Activated naive CD4-positive, alpha-beta T cell treated with anti-CD3 and anti-CD28 coated beads, Interleukin-2, amount 10 ng/mL, durations not matched to agents 7 days and 5 days (primary cell): ENCODE results near the gene DOK3.

Experiments used
- CTCF ChIA-PET: fragments of 350-600 bp; sonication (Branson Sonifier 250); formaldehyde crosslinking; loops from one replicate; lab custom pipeline; 2021; ENCODE audit warnings: antibody characterized with exemption; lab: Charles Lee
- DNase-seq: peaks from one replicate; pipeline ENCODE4 v3.0.0-alpha.2; 2020
- H3K27ac Mint-ChIP-seq: one replicate; pipeline ENCODE4 v1.8.0; 2021; ENCODE audit warnings: mild to moderate bottlenecking, moderate library complexity, mixed read lengths
- H3K27me3 Mint-ChIP-seq: one replicate; pipeline ENCODE4 v1.8.0; 2021; ENCODE audit warnings: mild to moderate bottlenecking, mixed read lengths
- H3K36me3 Mint-ChIP-seq: one replicate; pipeline ENCODE4 v1.8.0; 2021; ENCODE audit warnings: mixed read lengths
- H3K4me1 Mint-ChIP-seq: one replicate; pipeline ENCODE4 v1.8.0; 2021; ENCODE audit warnings: mixed read lengths
- H3K4me3 Mint-ChIP-seq: one replicate; pipeline ENCODE4 v1.8.0; 2021; ENCODE audit warnings: mild to moderate bottlenecking, moderate library complexity, mixed read lengths
- H3K9me3 Mint-ChIP-seq: one replicate; pipeline ENCODE4 v1.8.0; 2021; ENCODE audit warnings: mixed read lengths

Gene DOK3

DNA sequence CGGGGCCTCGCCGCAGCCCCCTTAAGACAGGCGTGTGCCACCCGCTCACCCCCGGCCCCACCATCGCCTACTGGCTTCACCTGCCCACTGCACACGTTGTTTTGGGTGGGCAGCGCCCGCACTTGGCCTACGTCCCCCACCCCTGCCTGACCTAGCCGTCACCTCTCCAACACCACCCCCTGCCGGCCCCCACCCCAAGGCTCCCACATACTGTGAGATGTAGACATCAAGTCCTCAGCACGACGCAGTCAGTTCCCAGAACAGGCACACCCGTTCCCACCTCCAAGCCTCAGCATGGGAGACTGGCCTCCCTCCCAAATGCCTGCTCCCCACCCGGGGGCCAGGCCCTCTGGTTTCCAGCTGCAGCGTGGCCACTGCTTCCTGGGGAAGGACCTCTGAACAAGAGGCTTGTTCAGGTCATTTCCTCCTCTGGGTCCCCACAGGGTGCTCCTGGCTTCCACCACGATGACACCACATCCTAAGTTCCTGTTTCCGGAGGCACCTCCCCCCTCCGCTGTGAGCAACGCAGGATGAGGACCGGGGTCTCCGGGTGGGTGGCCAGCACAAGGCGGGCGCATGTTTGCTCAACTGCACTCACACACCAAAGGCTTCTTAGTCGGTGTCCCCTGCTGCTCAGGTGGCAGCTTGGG is 47.5 kb downstream of the DOK3 start:
- CTCF ChIA-PET, result interaction anchor here (1.3 to 4.3 kb wide), 4 partner anchors 58 to 349 kb away, joined by 3 to 21 read pairs (median 7); no protein-coding TSS in a partner anchor
- H3K4me3 Mint-ChIP-seq, result no peak overlapping the region

DNA sequence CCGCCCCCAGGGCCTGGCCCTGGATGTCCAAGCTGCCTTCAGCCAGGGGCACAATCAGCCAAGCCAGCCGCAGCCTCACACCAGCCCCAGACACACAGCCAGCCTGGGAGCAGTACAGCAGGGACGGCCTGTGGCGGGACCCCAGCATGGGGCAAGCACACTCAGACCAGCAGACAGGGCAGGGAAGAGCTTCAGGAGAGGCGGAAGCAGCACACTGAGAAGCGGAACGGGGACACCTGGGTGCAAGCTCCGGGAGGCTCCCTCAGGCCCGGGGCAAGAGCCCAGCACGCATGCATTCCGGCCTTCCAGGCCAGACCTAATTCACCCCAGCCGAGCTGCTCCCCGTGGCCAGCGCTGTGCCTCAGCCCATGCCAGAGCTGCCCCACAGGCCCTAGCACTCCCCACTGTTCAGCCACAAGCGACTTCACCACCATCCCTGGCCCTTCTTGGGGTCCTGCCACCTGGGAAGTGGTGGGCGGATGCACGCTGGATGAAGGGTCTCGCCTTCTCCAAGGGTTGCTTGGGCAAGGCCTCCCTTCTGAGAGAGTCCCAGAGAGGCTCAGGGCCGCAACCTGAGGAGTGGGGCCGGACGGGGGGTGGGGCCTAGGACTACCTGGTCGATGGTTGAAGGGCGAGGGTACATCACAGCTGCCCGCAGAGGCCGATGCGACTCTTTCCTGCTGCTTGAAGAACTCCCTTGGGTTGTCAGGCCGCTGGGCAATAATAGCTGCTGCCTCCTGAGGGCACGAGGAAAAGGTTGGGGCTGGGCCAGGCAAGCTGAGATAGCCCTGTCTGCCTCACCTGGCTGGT is 49.6 kb downstream of the DOK3 start:
- no peak for DNase-seq
- Mint-ChIP-seq H3K4me1 (peaks cover 29% of the 10 kb centered on the region), H3K27me3 (peaks cover 10% of the 10 kb centered on the region), H3K4me3 (no peak overlapping the region), H3K36me3 (no peaks in the 10 kb centered on the region), H3K27ac (no peak overlapping the region), H3K9me3 (no peaks in the 10 kb centered on the region)
- CTCF ChIA-PET, result interaction anchor here (4.3 kb wide), 1 partner anchor 56 kb away, joined by 21 read pairs; no protein-coding TSS in a partner anchor

More for the DNA sequence above, 47.5 kb downstream of the DOK3 start:
- Mint-ChIP-seq H3K36me3 (no peaks in the 10 kb centered on the region), H3K27ac (peak overlapping the region; percentile 4), H3K9me3 (no peaks in the 10 kb centered on the region), H3K27me3 (peaks cover 14% of the 10 kb centered on the region), H3K4me1 (peaks cover 21% of the 10 kb centered on the region)
- no peak for DNase-seq

DNA sequence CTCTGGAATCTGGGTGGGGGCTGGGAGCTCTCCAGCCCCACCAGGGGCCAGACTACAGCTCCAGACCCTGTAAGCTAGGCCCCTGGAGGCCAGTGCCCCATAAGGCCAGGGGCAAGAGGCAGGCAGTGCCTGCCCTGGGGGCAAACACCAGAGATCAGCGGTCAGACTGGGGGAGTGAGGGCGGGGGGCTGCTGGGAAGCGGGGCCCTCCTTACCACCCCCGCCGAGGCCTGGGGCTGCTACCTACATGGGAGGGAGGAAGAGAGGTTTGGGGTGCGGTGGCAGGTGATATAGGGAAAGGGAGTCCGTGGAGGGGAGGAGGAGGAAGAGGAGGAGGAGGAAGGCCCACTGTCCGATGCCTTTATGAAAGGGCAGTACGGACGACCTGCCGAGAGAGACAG is 50.3 kb downstream of the DOK3 start:
- CTCF ChIA-PET, result no interaction called here
- H3K4me1 Mint-ChIP-seq, result peaks cover 29% of the 10 kb centered on the region
- H3K36me3 Mint-ChIP-seq, result no peaks in the 10 kb centered on the region
- DNase-seq, result no peak
- H3K4me3 Mint-ChIP-seq, result no peak overlapping the region
- no peak overlapping the region for H3K27ac Mint-ChIP-seq
- no peaks in the 10 kb centered on the region for H3K9me3 Mint-ChIP-seq
- H3K27me3 Mint-ChIP-seq, result peaks cover 11% of the 10 kb centered on the region

DNA sequence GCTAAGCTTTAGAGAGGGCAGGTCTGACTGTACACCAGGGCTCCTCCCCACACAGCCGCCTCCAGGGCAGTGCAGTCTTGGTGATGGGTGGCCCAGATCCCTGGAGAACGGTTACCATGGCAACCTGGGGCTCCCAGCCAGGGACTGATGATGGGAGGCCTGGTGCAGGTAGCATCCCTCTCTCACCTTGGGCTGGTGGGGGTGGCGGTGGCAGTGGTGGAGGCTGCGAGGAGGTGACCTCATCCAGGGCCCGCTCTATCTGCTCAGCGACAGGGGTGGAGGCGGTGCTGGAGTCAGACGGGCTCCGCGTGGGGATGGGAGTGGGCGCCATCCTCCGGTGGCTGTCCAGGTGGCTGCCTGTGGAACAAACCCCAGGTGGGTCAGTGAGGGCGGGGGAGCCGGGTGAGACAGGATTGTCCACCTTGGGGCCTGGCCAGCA is 50.7 kb downstream of the DOK3 start:
- H3K27me3 Mint-ChIP-seq, result peaks cover 15% of the 10 kb centered on the region

DNA sequence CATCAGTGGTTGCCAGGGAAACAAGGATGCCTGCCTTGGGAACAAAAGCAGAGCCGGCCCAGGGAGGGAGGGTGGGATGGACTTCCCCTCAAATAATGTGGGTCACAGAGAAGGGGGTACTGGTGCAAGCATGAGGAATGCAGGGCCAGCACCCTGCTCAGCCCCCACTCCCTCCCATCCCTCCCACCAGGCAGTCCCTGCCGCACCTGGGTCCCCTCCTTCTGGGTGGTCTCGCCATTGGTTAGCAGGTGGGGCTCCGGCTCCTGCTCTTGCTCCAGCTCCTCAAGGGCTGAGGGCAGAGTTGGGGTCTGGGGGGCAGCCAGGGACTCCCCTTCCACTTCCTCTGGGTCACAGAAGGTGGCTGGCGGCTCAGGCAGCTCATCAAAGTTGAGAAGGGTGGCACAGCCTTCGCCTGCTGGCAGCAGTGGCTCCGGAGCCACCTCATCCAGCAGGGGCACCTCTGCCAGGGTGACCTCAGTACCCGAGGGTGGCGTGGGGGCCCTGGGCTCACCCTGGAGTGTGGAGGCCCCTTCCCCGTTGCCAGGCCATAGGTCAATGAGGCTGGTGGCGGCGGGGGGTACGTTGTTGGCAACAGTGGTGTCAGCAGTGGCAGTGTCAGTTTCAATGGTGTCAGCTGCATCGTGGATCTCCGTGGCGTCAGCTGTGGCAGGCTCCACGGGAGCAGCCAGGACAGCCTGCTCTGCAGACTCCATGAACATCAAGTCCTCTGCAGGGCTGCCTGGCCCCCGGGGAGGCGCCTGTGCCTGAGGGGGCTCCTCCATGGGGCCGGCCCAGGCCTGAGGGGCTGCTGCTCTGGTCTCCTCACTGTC is 51.6 kb downstream of the DOK3 start:
- CTCF ChIA-PET, result interaction anchor here (0.7 to 6.8 kb wide), 16 partner anchors 10 to 149 kb away, joined by 3 to 89 read pairs (median 8); partner anchors contain the start of genes GRK6 and PRR7
- DNase-seq, result no peak
- no peaks in the 10 kb centered on the region for H3K36me3 Mint-ChIP-seq
- peaks cover 39% of the 10 kb centered on the region for H3K4me1 Mint-ChIP-seq
- H3K27ac Mint-ChIP-seq, result no peak overlapping the region
- no peaks in the 10 kb centered on the region for H3K9me3 Mint-ChIP-seq
- peaks cover 24% of the 10 kb centered on the region for H3K27me3 Mint-ChIP-seq
- H3K4me3 Mint-ChIP-seq, result no peak overlapping the region

More for the DNA sequence above, 50.7 kb downstream of the DOK3 start:
- H3K9me3 Mint-ChIP-seq, result no peaks in the 10 kb centered on the region
- peaks cover 30% of the 10 kb centered on the region for H3K4me1 Mint-ChIP-seq
- no peak overlapping the region for H3K27ac Mint-ChIP-seq
- H3K36me3 Mint-ChIP-seq, result no peaks in the 10 kb centered on the region
- no peak for DNase-seq
- CTCF ChIA-PET, result interaction anchor here (2.4 kb wide), 2 partner anchors 55 to 69 kb away, joined by 28 to 33 read pairs; no protein-coding TSS in a partner anchor
- no peak overlapping the region for H3K4me3 Mint-ChIP-seq

DNA sequence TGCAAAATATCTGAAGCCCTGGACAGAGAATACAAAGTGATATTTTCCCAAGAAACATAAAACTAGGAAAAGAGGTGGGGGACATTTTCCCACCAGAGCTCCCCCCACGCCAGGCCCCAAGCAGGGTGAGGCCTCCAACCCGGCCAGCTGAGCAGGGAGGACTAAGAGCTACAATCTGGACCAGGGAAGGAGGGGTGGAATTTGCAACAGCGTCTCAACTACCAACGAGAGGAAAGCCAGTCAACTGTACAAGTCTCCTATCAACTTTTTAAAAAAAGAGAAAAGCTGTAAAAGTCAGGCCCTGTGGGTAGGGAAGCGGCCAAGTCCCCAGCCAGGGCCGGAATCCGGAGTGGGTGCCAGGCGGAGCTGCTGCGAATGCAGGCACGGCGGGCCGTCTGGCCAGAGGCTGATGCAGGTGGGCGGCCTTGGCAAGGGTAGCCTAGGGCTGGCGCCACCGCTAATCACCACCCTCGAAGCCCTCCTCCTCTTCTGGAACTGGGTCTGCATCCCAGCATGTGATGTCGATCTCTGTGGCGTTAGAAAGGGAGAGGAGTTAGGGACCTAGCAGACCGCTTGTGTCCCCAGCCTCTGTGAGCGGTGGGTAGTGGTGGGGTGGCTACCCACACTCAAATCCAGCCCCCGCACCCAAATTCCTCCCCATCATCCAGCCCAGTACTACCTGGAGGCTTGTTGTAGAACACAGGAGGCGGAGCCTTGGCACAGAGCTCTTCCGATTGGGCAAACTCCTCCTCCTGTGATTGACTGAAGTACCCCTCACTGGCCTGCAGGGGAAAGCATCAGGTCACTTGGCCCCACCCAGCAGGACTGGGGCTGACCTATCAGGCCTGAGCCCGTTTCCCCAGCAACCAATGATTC is 52.4 kb downstream of the DOK3 start:
- Mint-ChIP-seq H3K9me3 (no peaks in the 10 kb centered on the region), H3K27ac (peak overlapping the region; percentile 56), H3K27me3 (peaks cover 25% of the 10 kb centered on the region), H3K36me3 (no peaks in the 10 kb centered on the region), H3K4me1 (peaks cover 34% of the 10 kb centered on the region), H3K4me3 (peak overlapping the region; percentile 53)
- DNase-seq, result peak; percentile 71
- CTCF ChIA-PET, result interaction anchor here (0.6 to 6.8 kb wide), 22 partner anchors 11 to 148 kb away, joined by 3 to 89 read pairs (median 5); partner anchors contain the start of genes GRK6 and PRR7

DNA sequence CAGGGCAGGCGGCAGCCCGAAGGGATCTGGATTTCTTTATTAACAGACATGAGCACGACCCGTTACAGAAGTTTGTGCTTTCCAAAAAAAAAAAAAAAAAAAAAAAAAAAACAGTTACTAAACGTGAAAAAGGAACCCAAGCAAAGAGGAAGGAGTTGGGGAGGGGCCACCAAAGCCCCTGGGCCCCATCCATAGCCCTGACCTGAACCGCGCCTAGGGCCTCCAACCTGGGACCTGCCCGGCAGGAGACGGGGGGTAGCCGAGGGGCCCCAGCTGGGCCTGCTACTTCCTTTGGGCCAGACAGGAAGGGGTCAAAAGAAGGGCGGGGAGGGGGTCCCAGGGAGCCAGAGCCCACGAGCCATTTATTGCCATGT is 53.0 kb downstream of the DOK3 start:
- H3K4me1 Mint-ChIP-seq, result peaks cover 33% of the 10 kb centered on the region
- peak overlapping the region; percentile 90 for H3K27ac Mint-ChIP-seq
- no peaks in the 10 kb centered on the region for H3K36me3 Mint-ChIP-seq
- CTCF ChIA-PET, result interaction anchor here (0.9 to 6.8 kb wide), 14 partner anchors 11 to 147 kb away, joined by 3 to 89 read pairs (median 6); partner anchors contain the start of genes GRK6 and PRR7
- peaks cover 28% of the 10 kb centered on the region for H3K27me3 Mint-ChIP-seq
- no peaks in the 10 kb centered on the region for H3K9me3 Mint-ChIP-seq
- H3K4me3 Mint-ChIP-seq, result peak overlapping the region; percentile 80
- no peak for DNase-seq

DNA sequence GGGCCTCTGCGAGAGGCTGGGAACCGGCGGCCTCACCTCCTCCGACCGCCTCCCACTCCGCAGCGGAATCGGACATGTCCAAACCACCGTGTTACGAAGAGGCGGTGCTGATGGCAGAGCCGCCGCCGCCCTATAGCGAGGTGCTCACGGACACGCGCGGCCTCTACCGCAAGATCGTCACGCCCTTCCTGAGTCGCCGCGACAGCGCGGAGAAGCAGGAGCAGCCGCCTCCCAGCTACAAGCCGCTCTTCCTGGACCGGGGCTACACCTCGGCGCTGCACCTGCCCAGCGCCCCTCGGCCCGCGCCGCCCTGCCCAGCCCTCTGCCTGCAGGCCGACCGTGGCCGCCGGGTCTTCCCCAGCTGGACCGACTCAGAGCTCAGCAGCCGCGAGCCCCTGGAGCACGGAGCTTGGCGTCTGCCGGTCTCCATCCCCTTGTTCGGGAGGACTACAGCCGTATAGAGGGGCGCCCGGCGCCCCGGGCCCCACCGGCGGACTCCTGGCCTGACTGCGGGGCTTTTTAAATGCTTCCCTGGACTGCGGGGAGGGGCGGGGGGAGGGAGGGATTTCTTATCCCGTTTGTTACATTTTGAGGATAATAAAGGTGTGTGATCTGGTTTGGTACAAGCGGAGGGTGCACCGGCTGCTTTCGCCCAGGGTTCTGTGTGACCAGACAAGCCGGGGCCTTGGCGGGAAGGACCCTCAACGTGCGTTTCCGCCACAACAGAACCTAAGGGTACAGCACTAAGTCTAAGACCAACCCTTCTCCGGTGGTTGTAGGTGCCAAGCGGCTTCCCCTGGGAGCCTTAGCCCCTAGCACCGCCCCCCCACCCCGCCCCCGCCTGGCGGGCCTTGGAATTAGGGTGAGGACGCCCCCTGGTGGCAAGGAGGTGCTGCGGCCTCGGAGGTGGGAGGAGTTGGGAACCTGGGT is 53.7 kb downstream of the DOK3 start:
- Mint-ChIP-seq H3K9me3 (no peaks in the 10 kb centered on the region), H3K27ac (peak overlapping the region; percentile 90), H3K36me3 (no peaks in the 10 kb centered on the region), H3K4me3 (peak overlapping the region; percentile 80), H3K4me1 (peaks cover 29% of the 10 kb centered on the region), H3K27me3 (peaks cover 30% of the 10 kb centered on the region)
- peak; percentile 96 for DNase-seq
- CTCF ChIA-PET, result interaction anchor here (0.8 to 7.2 kb wide), 31 partner anchors 10 to 343 kb away, joined by 3 to 228 read pairs (median 4); partner anchors contain the start of genes F12, GRK6, LMAN2 and PDLIM7

DNA sequence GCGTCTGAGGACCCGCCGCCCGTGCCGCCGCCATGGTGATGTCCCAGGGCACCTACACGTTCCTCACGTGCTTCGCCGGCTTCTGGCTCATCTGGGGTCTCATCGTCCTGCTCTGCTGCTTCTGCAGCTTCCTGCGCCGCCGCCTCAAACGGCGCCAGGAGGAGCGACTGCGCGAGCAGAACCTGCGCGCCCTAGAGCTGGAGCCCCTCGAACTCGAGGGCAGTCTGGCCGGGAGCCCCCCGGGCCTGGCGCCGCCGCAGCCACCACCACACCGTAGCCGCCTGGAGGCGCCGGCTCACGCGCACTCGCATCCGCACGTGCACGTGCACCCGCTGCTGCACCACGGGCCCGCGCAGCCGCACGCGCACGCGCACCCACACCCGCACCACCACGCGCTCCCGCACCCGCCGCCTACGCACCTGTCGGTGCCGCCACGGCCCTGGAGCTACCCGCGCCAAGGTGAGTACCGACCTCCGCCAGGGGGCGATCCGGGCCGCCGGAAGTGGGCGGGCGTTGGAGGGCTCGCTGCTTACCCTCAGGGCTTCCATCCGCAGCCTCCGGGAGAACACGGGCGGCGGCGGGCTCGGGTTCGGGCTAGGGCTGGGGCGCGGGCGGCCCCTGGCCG is 54.5 kb downstream of the DOK3 start:
- peak overlapping the region; percentile 84 for H3K27ac Mint-ChIP-seq

DNA sequence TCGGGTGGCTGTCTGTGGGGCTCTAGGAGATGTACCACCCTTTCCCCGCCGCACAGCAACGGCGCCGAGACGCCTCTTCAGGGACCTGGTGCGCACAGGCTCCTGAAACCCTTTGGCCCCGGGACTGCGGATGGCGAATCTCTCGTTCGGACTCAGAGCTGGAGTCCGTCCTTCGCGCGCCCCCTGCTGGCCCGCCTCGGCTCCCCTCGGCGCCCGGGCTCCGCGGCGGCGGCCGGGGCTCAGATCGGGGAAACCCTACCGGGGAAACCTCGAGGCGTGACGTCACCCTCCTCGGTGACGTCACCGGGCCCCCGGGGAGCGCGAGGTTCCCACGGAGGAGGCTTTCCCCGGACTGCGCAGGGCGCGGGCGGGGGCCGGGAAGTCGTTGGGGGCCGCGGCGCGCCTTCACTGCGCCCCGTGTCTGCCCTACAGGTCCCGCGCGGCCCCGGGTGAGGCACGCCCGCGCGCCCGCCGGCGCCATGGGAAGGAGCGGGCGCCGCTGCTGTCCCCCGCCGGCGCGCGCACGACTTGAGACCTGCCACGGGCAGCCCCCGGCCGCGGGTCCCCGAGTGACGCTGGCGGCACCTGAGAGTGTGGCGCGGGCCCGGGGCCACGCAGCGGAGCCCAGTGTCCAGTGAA is 55.1 kb downstream of the DOK3 start:
- Mint-ChIP-seq H3K36me3 (no peaks in the 10 kb centered on the region), H3K4me3 (peak overlapping the region; percentile 80), H3K9me3 (no peaks in the 10 kb centered on the region), H3K4me1 (peaks cover 29% of the 10 kb centered on the region), H3K27ac (peak overlapping the region; percentile 84), H3K27me3 (peaks cover 44% of the 10 kb centered on the region)
- DNase-seq, result peak; percentile 92
- CTCF ChIA-PET, result interaction anchor here (0.7 to 7.2 kb wide), 26 partner anchors 9 to 341 kb away, joined by 3 to 228 read pairs (median 4); partner anchors contain the start of genes F12, GRK6, LMAN2 and PFN3

More for the DNA sequence above, 54.5 kb downstream of the DOK3 start:
- no peaks in the 10 kb centered on the region for H3K9me3 Mint-ChIP-seq
- H3K36me3 Mint-ChIP-seq, result no peaks in the 10 kb centered on the region
- peak overlapping the region; percentile 80 for H3K4me3 Mint-ChIP-seq
- peak; percentile 94 for DNase-seq
- CTCF ChIA-PET, result interaction anchor here (0.8 to 7.2 kb wide), 33 partner anchors 10 to 342 kb away, joined by 3 to 228 read pairs (median 4); partner anchors contain the start of genes F12, GRK6, LMAN2 and PDLIM7
- H3K4me1 Mint-ChIP-seq, result peaks cover 29% of the 10 kb centered on the region
- peaks cover 38% of the 10 kb centered on the region for H3K27me3 Mint-ChIP-seq

DNA sequence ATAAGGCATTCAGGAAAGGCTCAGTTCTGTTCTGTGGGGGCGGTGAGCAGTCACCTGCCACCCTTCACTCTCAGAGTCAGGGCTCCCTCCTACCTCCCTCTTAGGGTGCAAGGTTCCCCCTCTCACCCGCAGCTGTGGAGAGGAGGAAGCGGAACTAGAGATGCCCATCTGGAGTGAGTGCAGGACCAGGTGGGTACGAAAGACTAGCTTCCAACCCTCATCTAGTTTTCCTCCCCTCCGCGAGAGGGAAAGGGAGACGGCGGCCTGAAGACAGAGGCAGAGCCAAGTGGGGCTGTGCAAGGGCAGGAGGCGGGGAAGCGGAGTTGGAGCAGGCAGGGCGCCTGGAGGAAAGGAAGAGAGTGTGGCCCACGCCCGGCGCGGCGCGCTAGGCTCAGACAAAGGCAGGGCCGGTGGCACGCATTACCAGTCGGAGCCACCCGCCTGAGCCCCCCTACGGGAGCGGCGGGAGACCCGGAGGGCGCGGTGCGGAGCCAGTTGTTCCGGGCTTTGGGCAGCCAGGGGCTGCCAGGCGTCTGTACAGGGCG is 55.7 kb downstream of the DOK3 start:
- H3K27me3 Mint-ChIP-seq, result peaks cover 50% of the 10 kb centered on the region
- peaks cover 29% of the 10 kb centered on the region for H3K4me1 Mint-ChIP-seq
- no peaks in the 10 kb centered on the region for H3K36me3 Mint-ChIP-seq
- no peaks in the 10 kb centered on the region for H3K9me3 Mint-ChIP-seq
- CTCF ChIA-PET, result interaction anchor here (0.7 to 7.2 kb wide), 15 partner anchors 9 to 144 kb away, joined by 3 to 228 read pairs (median 7); partner anchors contain the start of genes F12, GRK6, PFN3 and PRR7
- H3K27ac Mint-ChIP-seq, result peak overlapping the region; percentile 84
- no peak for DNase-seq
- H3K4me3 Mint-ChIP-seq, result peak overlapping the region; percentile 68
